Liver (tissue), 3 donors: ENCODE results near the gene TPM3.

ENCODE experiments used
- SP1 ChIP-seq: IDR thresholded peaks from 2 replicates; pipeline ENCODE4 v1.6.1; 2018; ENCODE audit warnings: antibody characterized with exemption, mild to moderate bottlenecking
- TAF1 ChIP-seq: conservative IDR thresholded peaks from 2 replicates; pipeline ENCODE4 v1.6.1; 2016; ENCODE audit warnings: antibody characterized with exemption, mild to moderate bottlenecking
- YY1 ChIP-seq: IDR thresholded peaks from 2 replicates; pipeline ENCODE4 v1.6.1; 2016; ENCODE audit warnings: antibody characterized with exemption, mild to moderate bottlenecking
- TF ChIP-seq, protein P1 (sequence below): fragments of 150-350 bp; IDR thresholded peaks from 2 replicates; pipeline ENCODE4 v1.5.1; 2017; ENCODE audit warnings: improper control_type of control experiment, low read depth, low read length; ENCODE audit not compliant: missing input control
- donor health status: healthy.
- donor health status: healthy.

- no peak for TF ChIP-seq TAF1
- TF ChIP-seq, protein P1, sequence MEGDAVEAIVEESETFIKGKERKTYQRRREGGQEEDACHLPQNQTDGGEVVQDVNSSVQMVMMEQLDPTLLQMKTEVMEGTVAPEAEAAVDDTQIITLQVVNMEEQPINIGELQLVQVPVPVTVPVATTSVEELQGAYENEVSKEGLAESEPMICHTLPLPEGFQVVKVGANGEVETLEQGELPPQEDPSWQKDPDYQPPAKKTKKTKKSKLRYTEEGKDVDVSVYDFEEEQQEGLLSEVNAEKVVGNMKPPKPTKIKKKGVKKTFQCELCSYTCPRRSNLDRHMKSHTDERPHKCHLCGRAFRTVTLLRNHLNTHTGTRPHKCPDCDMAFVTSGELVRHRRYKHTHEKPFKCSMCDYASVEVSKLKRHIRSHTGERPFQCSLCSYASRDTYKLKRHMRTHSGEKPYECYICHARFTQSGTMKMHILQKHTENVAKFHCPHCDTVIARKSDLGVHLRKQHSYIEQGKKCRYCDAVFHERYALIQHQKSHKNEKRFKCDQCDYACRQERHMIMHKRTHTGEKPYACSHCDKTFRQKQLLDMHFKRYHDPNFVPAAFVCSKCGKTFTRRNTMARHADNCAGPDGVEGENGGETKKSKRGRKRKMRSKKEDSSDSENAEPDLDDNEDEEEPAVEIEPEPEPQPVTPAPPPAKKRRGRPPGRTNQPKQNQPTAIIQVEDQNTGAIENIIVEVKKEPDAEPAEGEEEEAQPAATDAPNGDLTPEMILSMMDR = no peak
- no peak for TF ChIP-seq SP1
- TF ChIP-seq YY1 = no peak
These were observed 10.0 kb downstream of the TPM3 start for GRCh38 chr1:154181944-154182343.
